ENCODE data around the gene KCTD15. TPM values are rescaled to one million over a fixed set of nuclear protein-coding genes. Genes with fewer than 3 reads are reported as not detected.

The KCTD15 gene
- total RNA-seq, 1 experiment from 2014 or later: 13.8 TPM

DNA sequence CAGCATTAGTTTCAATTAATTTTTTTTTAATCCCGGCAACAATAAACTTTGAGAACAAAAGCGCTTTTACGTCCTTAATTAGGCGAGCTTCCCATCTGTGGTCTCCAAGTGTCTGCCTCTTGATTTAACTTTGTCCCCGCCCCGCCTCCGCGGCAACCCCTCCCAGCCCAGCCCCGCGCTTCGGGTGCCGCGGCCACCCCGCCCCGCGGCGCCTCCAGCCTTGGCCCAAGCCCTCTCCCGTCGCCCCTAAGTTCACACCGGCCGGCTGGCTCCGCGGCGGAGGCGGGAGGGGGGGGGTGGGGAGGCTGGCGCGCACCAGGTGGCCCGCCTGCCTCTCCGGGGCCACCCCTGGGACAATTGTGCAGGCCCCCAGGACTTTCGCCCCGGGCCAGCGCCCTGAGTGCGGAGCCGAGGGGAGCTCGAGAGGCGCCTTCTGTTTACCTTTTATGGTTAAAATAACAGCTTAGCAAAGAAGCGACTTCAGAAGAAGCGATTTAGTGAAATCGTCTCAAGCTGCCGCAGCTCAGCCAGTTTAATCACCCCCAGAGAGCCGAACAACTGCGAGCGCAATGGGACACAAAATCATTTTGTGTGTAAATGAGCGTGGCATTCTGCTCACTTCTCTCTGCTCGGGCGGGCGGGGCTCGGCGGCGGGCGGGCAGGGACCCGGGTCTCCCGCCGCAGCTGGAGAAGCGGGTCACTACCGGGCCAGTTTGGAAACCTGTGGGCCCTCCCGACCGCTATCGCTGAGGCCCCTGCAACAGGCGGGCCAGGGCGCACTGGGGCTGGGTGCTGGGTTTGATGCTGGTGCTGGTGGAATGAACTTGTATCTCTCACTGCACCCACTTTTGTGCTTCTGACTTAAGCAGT lies 1.4 kb downstream of the KCTD15 start:
- Histone ChIP-seq H3K4me2 (peak overlapping the region; percentile 88), H3K36me3 (ENCODE audit: low read depth) (peaks cover 11% of the 10 kb centered on the region; the same call in 1 of the 2 replicates), H2AFZ (no peak overlapping the region), H3K9me3 (ENCODE audit: insufficient read depth, low read depth) (no peaks in the 10 kb centered on the region), H3K9me2 (ENCODE audit: insufficient read depth) (no peaks in the 10 kb centered on the region), H3K4me3 (peak overlapping the region; percentile 82), H3K27me3 (ENCODE audit: insufficient read depth, low read depth) (no peaks in the 10 kb centered on the region), H3K4me1 (replicated peaks; ENCODE audit: insufficient read depth) (0 out of 2 replicates have a peak, but pooled peaks cover 6% of the 10 kb centered on the region), H3F3A (ENCODE audit: insufficient read depth, low read depth) (peaks cover 4% of the 10 kb centered on the region; the same call in 1 of the 2 replicates), H4K20me1 (ENCODE audit: insufficient read depth) (no peaks in the 10 kb centered on the region), H3K27ac (no peak overlapping the region), H3K79me2 (ENCODE audit: low read depth) (no peaks in the 10 kb centered on the region)
- no peak for DNase-seq
- TF ChIP-seq, protein P1, sequence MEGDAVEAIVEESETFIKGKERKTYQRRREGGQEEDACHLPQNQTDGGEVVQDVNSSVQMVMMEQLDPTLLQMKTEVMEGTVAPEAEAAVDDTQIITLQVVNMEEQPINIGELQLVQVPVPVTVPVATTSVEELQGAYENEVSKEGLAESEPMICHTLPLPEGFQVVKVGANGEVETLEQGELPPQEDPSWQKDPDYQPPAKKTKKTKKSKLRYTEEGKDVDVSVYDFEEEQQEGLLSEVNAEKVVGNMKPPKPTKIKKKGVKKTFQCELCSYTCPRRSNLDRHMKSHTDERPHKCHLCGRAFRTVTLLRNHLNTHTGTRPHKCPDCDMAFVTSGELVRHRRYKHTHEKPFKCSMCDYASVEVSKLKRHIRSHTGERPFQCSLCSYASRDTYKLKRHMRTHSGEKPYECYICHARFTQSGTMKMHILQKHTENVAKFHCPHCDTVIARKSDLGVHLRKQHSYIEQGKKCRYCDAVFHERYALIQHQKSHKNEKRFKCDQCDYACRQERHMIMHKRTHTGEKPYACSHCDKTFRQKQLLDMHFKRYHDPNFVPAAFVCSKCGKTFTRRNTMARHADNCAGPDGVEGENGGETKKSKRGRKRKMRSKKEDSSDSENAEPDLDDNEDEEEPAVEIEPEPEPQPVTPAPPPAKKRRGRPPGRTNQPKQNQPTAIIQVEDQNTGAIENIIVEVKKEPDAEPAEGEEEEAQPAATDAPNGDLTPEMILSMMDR (conservative IDR thresholded peaks at IDR 0.05): no peak
- TF ChIP-seq EZH2 (IDR thresholded peaks at IDR 0.05; ENCODE audit: low read depth): no peak
- POLR2A ChIA-PET (ENCODE audit: unreplicated experiment): no interaction called here
- CTCF ChIA-PET: no interaction called here
- no TSS peak for BruUV-seq (replicated peaks)
- intact Hi-C loops (cut with micrococcal nuclease; ENCODE audit: unreplicated experiment): loop anchor here (5.0 kb wide), 2 partner anchors 199 to 339 kb away; no protein-coding TSS in a partner anchor

GRCh38 chr19:33798681-33799111 lies 2.0 kb downstream of the KCTD15 start:
- Histone ChIP-seq H3K79me2 (ENCODE audit: low read depth) (no peaks in the 10 kb centered on the region), H4K20me1 (ENCODE audit: insufficient read depth) (no peaks in the 10 kb centered on the region), H3K9me3 (ENCODE audit: insufficient read depth, low read depth) (no peaks in the 10 kb centered on the region), H3K27me3 (ENCODE audit: insufficient read depth, low read depth) (no peaks in the 10 kb centered on the region), H3K36me3 (ENCODE audit: low read depth) (peaks cover 11% of the 10 kb centered on the region; the same call in 1 of the 2 replicates), H3K4me3 (no peak overlapping the region), H3F3A (ENCODE audit: insufficient read depth, low read depth) (peaks cover 4% of the 10 kb centered on the region; the same call in 1 of the 2 replicates), H3K4me1 (replicated peaks; ENCODE audit: insufficient read depth) (0 out of 2 replicates have a peak, but pooled peaks cover 6% of the 10 kb centered on the region), H3K4me2 (no peak overlapping the region), H2AFZ (no peak overlapping the region), H3K27ac (no peak overlapping the region), H3K9me2 (ENCODE audit: insufficient read depth) (no peaks in the 10 kb centered on the region)
- BruUV-seq (replicated peaks): no TSS peak
- ChIA-PET CTCF (no interaction called here), POLR2A (ENCODE audit: unreplicated experiment) (no interaction called here)
- intact Hi-C loops (cut with micrococcal nuclease; ENCODE audit: unreplicated experiment): loop anchor here (5.0 kb wide), 2 partner anchors 199 to 339 kb away; no protein-coding TSS in a partner anchor
- no peak for TF ChIP-seq EZH2 (IDR thresholded peaks at IDR 0.05; ENCODE audit: low read depth)
- TF ChIP-seq, protein P1 (conservative IDR thresholded peaks at IDR 0.05): no peak
- no peak for DNase-seq

DNA sequence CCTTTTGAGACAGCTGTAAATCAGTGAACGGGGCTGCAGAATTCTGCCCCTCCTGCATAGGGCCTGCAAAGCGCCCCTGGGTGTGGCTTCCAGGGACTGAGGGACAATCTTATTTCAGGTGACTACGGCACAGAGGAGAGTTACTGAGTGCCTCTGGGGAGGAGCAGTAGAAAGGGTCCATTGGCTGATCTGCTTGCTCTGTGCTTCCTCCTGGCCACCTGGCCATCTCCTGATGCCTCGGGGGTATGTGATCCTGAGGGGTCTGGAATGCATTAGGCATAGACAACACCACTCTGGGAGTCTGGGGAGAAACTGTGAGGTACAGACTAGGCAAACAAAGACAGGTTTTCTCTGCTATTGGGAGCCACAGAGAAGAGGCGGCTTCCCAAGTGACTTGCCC lies 2.8 kb downstream of the KCTD15 start:
- Histone ChIP-seq H3K4me1 (replicated peaks; ENCODE audit: insufficient read depth) (0 out of 2 replicates have a peak, but pooled peaks cover 6% of the 10 kb centered on the region), H4K20me1 (ENCODE audit: insufficient read depth) (no peaks in the 10 kb centered on the region), H3K4me2 (no peak overlapping the region), H3K27me3 (ENCODE audit: insufficient read depth, low read depth) (no peaks in the 10 kb centered on the region), H3K27ac (no peak overlapping the region), H3K9me2 (ENCODE audit: insufficient read depth) (no peaks in the 10 kb centered on the region), H3K36me3 (ENCODE audit: low read depth) (peaks cover 11% of the 10 kb centered on the region; the same call in 1 of the 2 replicates), H3F3A (ENCODE audit: insufficient read depth, low read depth) (peaks cover 4% of the 10 kb centered on the region; the same call in 1 of the 2 replicates), H2AFZ (no peak overlapping the region), H3K4me3 (no peak overlapping the region), H3K79me2 (ENCODE audit: low read depth) (no peaks in the 10 kb centered on the region), H3K9me3 (ENCODE audit: insufficient read depth, low read depth) (no peaks in the 10 kb centered on the region)
- ChIA-PET POLR2A (ENCODE audit: unreplicated experiment) (no interaction called here), CTCF (no interaction called here)
- intact Hi-C loops (cut with micrococcal nuclease; ENCODE audit: unreplicated experiment): loop anchor here (5.0 kb wide), 2 partner anchors 198 to 338 kb away; no protein-coding TSS in a partner anchor
- DNase-seq: no peak
- no TSS peak for BruUV-seq (replicated peaks)
- TF ChIP-seq, protein P1 (conservative IDR thresholded peaks at IDR 0.05): no peak
- no peak for TF ChIP-seq EZH2 (IDR thresholded peaks at IDR 0.05; ENCODE audit: low read depth)
